Skeletal muscle cell (primary cell): Measurements from ENCODE around the gene SLC8A1.
A peak's percentile ranks its signal among the peaks of the same experiment; 100 is the strongest.

ENCODE experiments used
- DNase-seq: peaks from one replicate; pipeline ENCODE4 v3.0.0-alpha.2; 2010; ENCODE audit warnings: low read depth
- H3K4me3 ChIP-seq: 2 replicates; pipeline ENCODE4 v1.5.1; 2011; ENCODE audit warnings: low read depth, mild to moderate bottlenecking, control low read depth, low read length, moderate library complexity

Gene SLC8A1

GRCh38 chr2:40451918-40452605, at the start of gene SLC8A1:
Gene SLC8A1 (minus strand): TSS chr2:40452090.
- peak within 1 kb of the TSS; percentile 75 for H3K4me3 ChIP-seq
- no peak for DNase-seq

GRCh38 chr2:40499437-40499836, 47.5 kb upstream of the SLC8A1 start:
- DNase-seq: no peak
- no peak overlapping the region for H3K4me3 ChIP-seq

- H3K4me3 ChIP-seq: no peak overlapping the region
- DNase-seq: no peak
These were observed 45.5 kb upstream of the SLC8A1 start for GRCh38 chr2:40497251-40497859.

- H3K4me3 ChIP-seq: peak overlapping the region; percentile 12
- no peak for DNase-seq
These were observed 37.7 kb upstream of the SLC8A1 start for GRCh38 chr2:40489678-40489960.

- DNase-seq: no peak
- H3K4me3 ChIP-seq: peak overlapping the region; percentile 12
These were observed 37.2 kb upstream of the SLC8A1 start for GRCh38 chr2:40488927-40489677.

GRCh38 chr2:40488101-40488601, 36.3 kb upstream of the SLC8A1 start:
- no peak overlapping the region for H3K4me3 ChIP-seq

GRCh38 chr2:40487602-40488001, 35.7 kb upstream of the SLC8A1 start:
- no peak for DNase-seq
- no peak overlapping the region for H3K4me3 ChIP-seq

More at GRCh38 chr2:40488101-40488601, 36.3 kb upstream of the SLC8A1 start:
- no peak for DNase-seq

- H3K4me3 ChIP-seq: no peak overlapping the region
- DNase-seq: no peak
These were observed 34.0 kb upstream of the SLC8A1 start for GRCh38 chr2:40485854-40486253.

GRCh38 chr2:40485318-40485717, 33.4 kb upstream of the SLC8A1 start:
- H3K4me3 ChIP-seq: no peak overlapping the region
- no peak for DNase-seq

GRCh38 chr2:40483549-40484243, 31.8 kb upstream of the SLC8A1 start:
- no peak for DNase-seq

GRCh38 chr2:40480596-40480995, 28.7 kb upstream of the SLC8A1 start:
- no peak overlapping the region for H3K4me3 ChIP-seq
- DNase-seq: no peak

More at GRCh38 chr2:40483549-40484243, 31.8 kb upstream of the SLC8A1 start:
- H3K4me3 ChIP-seq: no peak overlapping the region

- no peak overlapping the region for H3K4me3 ChIP-seq
- DNase-seq: no peak
These were observed 28.2 kb upstream of the SLC8A1 start for GRCh38 chr2:40480073-40480472.

GRCh38 chr2:40477361-40477760, 25.5 kb upstream of the SLC8A1 start:
- H3K4me3 ChIP-seq: no peak overlapping the region
- DNase-seq: no peak

- H3K4me3 ChIP-seq: no peak overlapping the region
- DNase-seq: no peak
These were observed 24.5 kb upstream of the SLC8A1 start for GRCh38 chr2:40476436-40476835.

GRCh38 chr2:40474306-40474705, 22.4 kb upstream of the SLC8A1 start:
- DNase-seq: no peak
- no peak overlapping the region for H3K4me3 ChIP-seq

- no peak for DNase-seq
- H3K4me3 ChIP-seq: no peak overlapping the region
These were observed 20.0 kb upstream of the SLC8A1 start for GRCh38 chr2:40471866-40472265.

GRCh38 chr2:40470822-40471813, 19.2 kb upstream of the SLC8A1 start:
- H3K4me3 ChIP-seq: no peak overlapping the region
- DNase-seq: no peak

GRCh38 chr2:40466935-40467572, 15.2 kb upstream of the SLC8A1 start:
- H3K4me3 ChIP-seq: no peak overlapping the region
- DNase-seq: no peak
